ENCODE results near the gene PDSS2. TPM values are rescaled to one million over a fixed set of nuclear protein-coding genes. Genes with fewer than 3 reads are reported as not detected.
A peak's percentile ranks its signal among the peaks of the same experiment; 100 is the strongest.
"Not testable (repeated sequence)": the region's sequence is repeated elsewhere in the genome, so short reads cannot be mapped to it uniquely, and the experiment has no call there.

The PDSS2 gene
- 8.9 and 12.2 TPM in 2 replicates for total RNA-seq

GRCh38 chr6:107459283-107460082, at the start of gene PDSS2:
Gene PDSS2 (minus strand): TSS chr6:107459564. CDS start chr6:107459285, 279 bp downstream.
- peak; percentile 95 for DNase-seq (ENCODE audit: low read depth)

GRCh38 chr6:107506145-107506544, 46.8 kb upstream of the PDSS2 start:
- DNase-seq (ENCODE audit: low read depth) = peak; percentile 40

- DNase-seq (ENCODE audit: low read depth) = no peak
These were observed 45.1 kb upstream of the PDSS2 start for GRCh38 chr6:107504270-107505026.

GRCh38 chr6:107496892-107497684, 37.7 kb upstream of the PDSS2 start:
- DNase-seq (ENCODE audit: low read depth) = no peak

- no peak for DNase-seq (ENCODE audit: low read depth)
These were observed 36.6 kb upstream of the PDSS2 start for GRCh38 chr6:107495971-107496370.

- peak; percentile 29 for DNase-seq (ENCODE audit: low read depth)
These were observed 35.9 kb upstream of the PDSS2 start for GRCh38 chr6:107495196-107495643.

- DNase-seq (ENCODE audit: low read depth) = peak; percentile 16
These were observed 34.0 kb upstream of the PDSS2 start for GRCh38 chr6:107493158-107494057.

GRCh38 chr6:107491760-107492660, 32.6 kb upstream of the PDSS2 start:
- no peak for DNase-seq (ENCODE audit: low read depth)

GRCh38 chr6:107491138-107491609, 31.8 kb upstream of the PDSS2 start:
- DNase-seq (ENCODE audit: low read depth) = no peak

- DNase-seq (ENCODE audit: low read depth) = no peak
These were observed 31.3 kb upstream of the PDSS2 start for GRCh38 chr6:107490566-107491137.

GRCh38 chr6:107489636-107490565, 30.5 kb upstream of the PDSS2 start, which contains the start of gene SOBP:
Gene SOBP (plus strand): TSS chr6:107490117. CDS start chr6:107490617, 500 bp downstream.
- no peak for DNase-seq (ENCODE audit: low read depth)

- DNase-seq (ENCODE audit: low read depth) = no peak
These were observed 29.7 kb upstream of the PDSS2 start for GRCh38 chr6:107488875-107489635.

GRCh38 chr6:107488174-107488874, 29.0 kb upstream of the PDSS2 start:
- no peak for DNase-seq (ENCODE audit: low read depth)

- DNase-seq (ENCODE audit: low read depth) = no peak
These were observed 25.8 kb upstream of the PDSS2 start for GRCh38 chr6:107485157-107485556.

GRCh38 chr6:107479089-107479690, 19.8 kb upstream of the PDSS2 start:
- no peak for DNase-seq (ENCODE audit: low read depth)

- not testable (repeated sequence) for DNase-seq (ENCODE audit: low read depth)
These were observed 16.5 kb upstream of the PDSS2 start for GRCh38 chr6:107475826-107476225.

Measured in renal cortical epithelial cell (primary cell).